Epidermal melanocyte (primary cell): ENCODE data around the gene ZCCHC12.
"Not testable (repeated sequence)": the region's sequence is repeated elsewhere in the genome, so short reads cannot be mapped to it uniquely, and the experiment has no call there.

Source experiments
- DNase-seq: peaks from one replicate; pipeline ENCODE4 v3.0.0; 2011; ENCODE audit warnings: low spot score; ENCODE audit not compliant: insufficient read length

The ZCCHC12 gene

DNA sequence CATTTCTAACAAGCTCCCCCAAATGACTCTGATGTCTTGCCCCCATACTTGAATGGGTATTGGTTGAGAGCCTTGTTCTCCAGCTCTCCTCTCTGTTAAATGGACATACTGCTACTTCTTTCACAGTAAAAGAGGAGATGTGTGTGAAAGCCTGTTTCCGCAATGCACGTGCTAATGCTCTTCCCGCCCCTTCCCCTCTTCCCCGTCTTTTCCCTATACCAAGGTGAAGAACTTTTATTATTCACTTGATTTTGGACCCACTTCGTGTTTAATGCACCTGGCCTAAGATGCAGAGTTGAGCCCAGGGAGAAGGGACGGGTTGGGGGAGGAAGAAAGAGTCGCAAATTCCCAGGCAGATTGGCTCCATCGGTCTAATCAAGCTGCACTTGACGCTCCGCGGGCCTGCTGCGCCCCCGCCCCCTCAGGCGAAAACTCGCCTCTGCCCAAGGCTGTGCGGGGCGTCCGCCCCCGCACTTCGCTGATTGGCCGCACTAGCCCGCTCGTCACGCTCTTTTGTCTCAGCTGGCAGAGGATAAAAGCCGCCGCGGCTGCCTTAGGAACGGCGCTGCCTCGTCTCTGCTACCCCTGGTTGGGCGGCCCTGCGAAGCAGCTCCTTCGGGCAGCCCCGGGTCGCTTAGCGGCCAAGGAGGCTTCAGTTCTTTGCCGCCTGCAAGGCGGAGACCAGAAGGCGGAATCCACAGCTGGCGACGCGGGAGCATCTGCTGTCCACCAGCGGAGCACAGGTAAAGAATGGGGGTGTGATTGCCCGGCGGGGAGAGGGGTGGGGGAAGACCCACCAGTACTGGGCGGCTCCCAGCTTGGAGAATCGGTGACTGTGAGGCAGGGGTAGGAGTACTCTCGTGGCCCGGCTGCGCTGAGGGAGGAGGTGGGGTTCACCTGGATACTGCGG is at the start of gene ZCCHC12:
Gene ZCCHC12 (plus strand): TSS at position 562 of the 910 bp plus-strand sequence. CDS start 1,421 bp downstream, outside the sequence.
- DNase-seq, result no peak

DNA sequence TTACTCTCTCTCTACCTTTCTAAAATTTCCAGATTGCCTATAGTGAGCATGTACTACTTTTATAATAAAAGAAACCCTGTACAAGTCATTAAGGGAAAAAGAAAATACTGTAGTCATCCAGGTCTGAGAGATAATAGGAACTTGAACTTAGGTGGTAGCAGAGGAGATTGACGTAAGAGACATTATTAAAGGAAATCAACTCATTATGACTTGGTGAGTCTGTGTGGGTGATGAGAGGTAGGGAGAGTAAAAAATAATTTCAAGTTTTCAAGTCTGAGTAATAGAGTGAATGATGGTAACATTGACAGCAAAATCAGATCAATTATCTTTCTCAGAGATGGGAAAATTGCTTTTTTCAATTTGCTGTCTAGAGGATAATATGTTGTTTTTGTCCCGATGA is 44.0 kb upstream of the ZCCHC12 start:
- DNase-seq, result no peak

DNA sequence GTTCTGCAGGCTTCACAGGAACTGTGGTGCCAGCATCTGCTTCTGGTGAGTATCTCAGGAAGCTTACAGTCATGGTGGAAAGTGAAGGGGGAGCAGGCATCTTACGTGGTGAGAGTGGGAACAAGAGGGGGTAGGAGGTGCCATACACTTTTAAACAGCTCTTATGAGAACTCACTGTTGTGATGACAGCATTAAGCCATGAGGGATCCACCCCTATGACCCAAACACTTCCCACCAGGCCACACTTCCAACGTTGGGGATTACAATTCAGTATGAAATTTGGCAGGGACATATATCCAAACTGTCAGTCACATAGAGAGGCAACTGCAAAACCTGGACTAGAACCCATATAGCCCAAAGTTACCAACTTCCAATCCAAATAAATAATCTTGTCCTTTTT is 43.1 kb upstream of the ZCCHC12 start:
- no peak for DNase-seq

DNA sequence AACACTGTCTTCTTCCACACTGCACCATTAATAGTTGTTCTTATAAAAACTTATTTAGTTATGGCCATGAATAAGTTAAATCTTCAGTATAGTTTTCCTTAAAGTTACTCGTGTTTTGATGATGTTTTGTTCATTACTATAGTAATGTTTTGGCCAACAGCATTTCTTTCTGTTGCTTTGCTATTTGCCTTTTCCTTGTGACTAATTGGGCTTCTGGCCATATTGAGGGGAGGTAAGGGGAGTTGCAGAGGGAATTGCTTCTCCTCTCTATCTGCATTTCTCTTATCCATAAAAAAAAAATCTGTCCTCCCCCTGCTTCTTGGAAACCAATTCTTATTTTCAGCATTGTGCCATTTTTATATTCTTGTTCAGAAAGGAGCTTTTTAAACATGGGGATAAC is 42.7 kb upstream of the ZCCHC12 start:
- DNase-seq, result no peak

DNA sequence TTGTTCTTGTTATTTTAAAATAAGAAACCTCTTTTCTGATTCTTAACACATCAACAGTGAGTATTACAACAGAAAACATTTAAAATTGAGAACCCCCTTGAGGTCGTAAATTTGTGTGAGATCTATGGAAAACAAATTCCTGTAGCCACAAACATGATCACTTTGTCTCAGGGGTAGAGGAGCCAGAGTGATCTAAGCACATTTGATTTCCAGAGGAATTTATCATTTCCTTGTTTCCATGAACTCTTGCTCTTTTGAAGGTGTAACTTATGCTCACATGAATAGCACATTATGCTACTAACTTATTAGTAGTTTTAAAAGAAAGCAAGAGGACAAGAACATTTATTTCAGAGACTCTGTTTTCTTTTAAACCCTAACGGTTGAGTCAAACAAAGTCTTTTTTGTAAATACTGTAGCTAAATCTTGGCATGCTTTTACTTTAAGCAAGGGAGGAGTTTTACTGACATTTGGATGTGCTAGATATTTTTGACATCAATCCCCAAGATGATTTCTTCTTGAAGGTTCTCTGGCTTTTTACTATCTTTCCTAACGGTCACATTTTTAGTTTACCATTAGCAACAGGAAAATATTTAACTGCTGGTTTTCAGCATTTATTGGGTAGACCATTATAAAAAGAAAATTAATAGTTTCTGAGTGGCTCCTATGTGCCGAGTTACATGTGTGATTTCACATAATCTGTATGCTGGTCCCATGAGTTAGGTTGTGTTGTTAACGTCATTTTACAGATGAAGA is 27.9 kb upstream of the ZCCHC12 start:
- no peak for DNase-seq

DNA sequence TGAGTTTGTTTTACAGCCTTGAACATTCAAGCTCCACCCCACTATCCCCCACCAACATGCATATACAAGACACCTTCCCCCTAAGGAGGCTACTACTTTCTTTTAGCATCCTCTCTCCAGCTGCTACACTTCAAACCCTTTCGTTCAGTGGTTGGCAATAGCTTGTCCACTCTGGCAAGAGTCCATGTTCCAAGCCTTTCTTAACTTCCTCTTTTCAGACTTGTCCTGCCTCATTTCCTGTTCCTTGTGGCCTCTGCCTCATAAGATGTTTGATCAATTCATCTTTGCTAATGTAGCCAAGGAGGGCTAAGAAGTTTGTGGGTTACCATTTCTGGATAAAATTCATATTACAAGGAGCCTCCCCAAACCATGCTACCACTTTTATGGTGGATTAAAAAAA is 20.8 kb upstream of the ZCCHC12 start:
- no peak for DNase-seq

DNA sequence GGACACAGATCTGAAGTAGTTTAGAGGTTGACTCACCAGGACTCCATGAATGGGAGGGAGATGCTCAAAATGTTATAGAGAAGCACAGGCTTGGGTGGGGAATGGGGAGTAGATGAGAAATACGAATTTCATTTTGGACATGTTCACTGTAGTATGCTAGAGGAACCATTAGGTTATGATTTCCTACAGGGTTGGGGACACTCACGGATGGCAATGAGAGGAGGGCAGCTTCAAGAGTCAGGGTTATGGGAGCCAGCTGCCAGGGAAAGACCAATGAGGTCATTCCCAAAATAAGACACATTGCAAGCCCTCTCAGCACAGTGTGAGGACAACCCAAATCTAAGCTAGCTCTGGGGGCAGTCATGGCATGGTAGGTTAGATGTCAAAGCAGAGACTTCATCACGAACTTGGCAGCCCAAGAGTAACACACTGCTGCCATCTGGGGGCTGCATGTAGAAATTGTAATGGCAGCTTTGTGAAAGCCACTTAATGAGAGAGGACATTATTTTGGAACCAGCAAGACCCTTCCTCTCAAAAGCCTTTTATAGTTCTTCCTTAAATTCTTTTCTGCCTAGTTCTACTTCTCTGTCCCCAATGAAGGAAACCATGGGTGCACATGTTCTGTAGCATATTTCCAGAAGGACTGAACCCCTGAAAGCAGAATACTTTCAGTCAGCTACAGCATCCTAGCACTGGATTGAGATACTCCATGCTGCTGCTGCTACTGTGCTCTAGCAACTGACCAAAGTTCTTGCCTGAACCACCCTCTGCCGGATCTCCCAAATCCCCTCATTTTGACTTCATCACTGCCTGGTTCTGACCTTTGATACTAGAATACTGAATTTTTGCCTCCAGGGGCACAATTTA is 16.2 kb upstream of the ZCCHC12 start:
- no peak for DNase-seq

DNA sequence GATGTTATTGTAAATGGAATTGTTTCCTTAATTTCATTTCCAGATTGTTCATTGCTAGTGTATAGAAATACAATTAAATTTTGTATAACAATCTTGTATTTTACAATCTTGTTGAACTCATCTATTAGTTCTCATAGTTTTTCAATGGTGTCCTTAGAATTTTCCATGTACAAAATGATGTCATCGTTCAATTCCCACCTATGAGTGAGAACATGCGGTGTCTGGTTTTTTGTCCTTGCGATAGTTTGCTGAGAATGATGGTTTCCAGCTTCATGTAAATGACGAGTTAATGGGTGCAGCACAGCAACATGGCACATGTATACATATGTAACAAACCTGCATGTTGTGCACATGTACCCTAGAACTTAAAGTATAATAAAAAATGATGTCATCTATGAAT is 6.4 kb upstream of the ZCCHC12 start:
- not testable (repeated sequence) for DNase-seq

DNA sequence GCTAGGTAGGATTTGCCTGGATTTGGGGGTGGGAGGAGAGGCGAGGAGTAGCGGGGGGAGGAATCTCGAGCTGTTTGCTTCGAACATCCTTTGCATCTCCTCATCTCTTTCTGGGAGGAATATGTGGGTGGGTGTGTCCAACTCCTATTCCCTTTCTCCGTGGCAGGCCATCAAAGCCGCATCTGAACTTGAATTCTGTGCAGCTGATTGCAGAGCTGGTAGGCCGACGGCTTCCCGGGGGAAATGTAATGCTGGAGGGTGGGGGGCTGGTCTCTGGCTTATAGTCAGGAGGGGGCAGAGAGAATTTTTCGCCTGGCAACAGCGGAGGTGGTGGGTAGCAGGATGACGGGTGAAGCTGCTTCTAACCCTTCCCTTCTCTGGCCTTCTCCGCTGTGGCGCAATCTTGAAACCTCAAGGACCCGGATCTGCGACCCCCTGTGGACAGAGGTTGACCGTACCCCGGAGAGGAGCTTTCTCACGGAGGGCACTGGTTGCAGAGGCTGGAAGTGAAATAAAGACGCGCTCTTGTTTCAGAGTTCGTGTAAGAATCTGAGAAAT is 628 bp downstream of the ZCCHC12 start:
- no peak for DNase-seq

DNA sequence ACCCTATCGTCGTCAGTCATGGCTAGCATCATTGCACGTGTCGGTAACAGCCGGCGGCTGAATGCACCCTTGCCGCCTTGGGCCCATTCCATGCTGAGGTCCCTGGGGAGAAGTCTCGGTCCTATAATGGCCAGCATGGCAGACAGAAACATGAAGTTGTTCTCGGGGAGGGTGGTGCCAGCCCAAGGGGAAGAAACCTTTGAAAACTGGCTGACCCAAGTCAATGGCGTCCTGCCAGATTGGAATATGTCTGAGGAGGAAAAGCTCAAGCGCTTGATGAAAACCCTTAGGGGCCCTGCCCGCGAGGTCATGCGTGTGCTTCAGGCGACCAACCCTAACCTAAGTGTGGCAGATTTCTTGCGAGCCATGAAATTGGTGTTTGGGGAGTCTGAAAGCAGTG is 1.6 kb downstream of the ZCCHC12 start:
- no peak for DNase-seq

DNA sequence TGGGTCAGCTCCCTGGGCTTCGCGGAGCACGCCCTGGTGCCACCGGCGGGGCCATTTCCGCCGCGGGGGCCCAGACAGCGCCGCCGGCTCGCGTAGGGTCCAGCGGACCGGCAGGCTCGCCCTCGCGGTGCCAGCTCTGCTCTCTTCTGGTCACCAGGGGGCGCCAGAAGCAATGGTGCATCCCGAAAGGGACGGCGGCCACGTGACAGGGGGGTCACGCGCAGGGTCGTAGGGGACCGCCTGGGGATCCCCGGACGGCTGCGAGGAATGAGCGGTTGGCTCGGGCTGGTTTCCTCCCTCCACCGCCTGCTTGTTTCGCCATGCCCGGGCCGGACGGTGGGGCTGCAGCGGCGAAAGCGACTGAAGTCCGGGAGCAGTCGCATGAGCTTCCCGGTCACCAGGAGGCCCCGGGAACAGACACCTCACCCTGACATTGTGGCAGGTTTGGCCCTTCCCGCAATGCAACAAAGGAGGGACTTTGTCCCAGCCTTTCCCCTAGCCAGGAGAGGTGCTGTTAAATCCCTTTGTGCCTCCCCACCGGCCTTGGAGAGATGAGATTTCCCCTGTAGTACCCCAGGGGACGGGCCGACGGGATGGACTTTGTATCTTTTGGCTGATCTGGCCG is 15.8 kb downstream of the ZCCHC12 start:
- DNase-seq, result peak; percentile 25

DNA sequence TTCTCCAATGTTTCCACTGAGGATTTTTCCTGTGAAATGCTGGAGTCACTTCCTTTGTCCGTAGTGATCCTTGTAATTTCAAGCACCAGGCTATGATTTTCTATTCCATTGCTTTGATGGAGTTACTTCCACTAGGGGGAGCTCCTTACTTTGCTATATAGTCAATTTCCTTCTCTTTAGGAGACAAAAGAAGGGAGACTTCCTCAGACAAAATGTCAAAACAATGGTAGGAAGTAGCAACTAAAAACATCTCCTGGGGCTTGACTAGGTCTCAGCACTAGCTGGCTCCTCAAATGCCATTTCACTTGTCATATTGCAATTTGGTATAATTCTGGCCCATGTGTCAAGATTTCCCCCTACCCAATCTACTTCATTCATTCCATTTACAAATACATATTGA is 24.1 kb downstream of the ZCCHC12 start:
- peak; percentile 22 for DNase-seq

DNA sequence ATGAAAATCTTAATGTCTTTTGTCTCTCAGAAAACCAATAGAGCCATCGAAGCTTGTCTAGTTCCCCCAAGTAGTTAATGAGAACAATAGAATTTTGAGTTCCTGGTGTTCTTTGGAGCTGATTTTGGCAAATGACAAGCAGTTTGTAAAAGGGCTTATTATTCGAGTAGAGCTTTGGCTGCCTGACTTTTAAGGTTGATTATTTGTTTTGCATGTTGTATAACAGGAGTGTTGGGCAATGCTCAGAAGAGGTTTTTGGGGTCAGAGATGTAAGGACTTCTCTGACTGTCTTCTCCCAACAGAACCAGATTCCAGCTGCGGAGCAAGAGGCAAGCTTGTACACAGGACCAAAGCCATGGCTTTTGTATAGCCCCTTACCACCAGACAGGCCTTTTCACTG is 30.0 kb downstream of the ZCCHC12 start:
- no peak for DNase-seq

DNA sequence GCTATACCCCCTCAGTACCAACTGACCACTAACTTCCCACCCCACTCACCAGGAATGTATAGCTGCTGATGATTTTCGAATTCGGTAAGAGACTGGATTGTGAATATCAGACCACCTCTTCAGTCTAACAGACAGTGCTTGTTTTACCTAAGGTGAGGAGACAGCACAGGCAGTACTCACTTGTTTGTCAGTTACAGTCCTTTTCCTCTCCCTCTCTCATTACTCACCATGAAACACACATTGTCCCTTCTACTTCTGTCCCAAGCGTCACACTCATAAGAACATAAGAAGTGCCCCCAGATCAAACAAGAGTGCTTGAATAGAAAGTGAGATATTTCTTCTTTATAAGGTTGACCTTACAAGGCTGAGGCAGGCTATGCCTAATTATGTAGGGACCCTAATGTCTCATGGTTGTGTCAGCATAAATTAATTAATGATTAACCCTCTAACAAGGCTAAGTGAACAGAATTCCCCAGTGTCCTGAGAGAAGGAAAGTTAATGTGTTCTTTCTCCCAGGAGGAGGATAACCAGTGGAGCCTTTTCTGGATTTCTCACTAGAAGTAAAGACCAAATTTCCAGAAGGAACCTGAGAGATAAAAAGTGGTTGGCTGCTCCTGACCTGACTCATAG is 32.2 kb downstream of the ZCCHC12 start:
- DNase-seq, result no peak

DNA sequence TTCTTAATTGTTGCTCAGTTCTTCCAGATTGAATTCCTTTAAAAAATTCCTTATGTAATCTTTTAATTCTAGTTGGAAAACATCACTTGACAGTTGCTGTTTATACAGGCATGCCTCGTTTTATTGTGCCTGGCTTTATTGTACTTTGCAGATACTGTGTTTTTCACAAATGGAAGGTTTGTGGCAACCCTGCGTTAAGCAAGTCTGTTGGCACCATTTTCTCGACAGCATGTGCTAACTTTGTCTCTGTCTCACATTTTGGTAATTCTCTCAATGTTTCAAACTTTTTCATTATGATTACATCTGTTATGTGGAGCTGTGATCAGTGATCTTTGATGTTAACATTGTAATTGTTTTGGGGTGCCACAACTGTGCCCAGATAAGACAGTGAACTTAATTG is 33.4 kb downstream of the ZCCHC12 start:
- DNase-seq, result no peak

DNA sequence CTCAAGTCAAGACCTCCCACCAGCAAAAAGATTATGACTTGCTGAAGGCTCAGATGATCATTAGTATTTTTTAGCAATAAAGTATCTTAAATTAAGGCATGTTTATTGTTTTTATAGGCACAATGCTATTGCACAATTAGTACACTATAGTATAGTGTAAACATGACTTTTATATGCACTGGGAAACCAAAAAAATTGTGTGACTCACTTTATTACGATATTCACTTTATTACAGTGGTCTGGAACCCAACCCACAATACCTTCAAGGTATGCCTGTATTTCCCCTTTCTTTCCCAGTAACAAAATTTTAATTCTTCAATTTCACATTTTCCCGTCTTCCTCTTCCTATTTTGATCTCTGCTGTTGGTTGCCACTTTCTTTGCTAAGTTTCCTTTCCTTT is 37.7 kb downstream of the ZCCHC12 start:
- DNase-seq, result no peak

DNA sequence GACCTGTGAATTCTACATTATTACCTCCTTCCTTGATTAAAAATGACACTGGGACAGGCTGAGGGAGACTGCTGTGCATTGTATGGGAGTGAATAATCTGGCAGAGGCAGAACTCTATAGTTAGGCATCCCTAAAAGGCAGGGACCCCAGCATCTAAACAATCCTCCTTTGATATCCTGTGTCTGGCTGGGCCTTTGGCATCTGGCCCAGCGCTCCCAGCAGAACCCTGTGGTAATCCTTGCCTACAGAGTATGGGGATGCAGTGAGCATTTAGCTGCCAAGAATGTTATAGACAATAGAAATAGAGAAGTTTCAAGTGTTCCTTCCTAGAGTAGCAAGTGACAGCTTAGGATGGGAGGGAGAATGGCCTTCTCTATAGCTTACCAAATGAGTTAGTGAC is 38.5 kb downstream of the ZCCHC12 start:
- DNase-seq, result no peak

DNA sequence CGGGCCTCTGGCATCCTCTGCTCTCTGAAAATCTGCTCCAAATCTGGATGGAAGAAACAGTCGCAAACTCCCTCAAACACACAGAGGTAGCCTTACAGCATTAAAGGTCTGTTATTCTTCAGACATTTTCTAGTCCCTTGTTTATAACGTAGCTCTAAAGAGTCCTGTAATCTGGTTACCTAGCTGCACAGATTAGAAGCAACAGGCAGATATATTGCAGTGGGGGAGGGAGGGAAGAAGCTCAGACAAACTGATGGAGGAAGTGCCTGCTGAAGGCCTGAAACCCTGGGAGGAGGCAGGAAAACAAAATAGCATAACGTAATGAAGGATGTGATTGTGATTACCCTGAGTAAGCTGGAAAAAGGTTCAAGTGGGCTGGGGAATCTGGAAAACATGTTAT is 39.4 kb downstream of the ZCCHC12 start:
- no peak for DNase-seq

DNA sequence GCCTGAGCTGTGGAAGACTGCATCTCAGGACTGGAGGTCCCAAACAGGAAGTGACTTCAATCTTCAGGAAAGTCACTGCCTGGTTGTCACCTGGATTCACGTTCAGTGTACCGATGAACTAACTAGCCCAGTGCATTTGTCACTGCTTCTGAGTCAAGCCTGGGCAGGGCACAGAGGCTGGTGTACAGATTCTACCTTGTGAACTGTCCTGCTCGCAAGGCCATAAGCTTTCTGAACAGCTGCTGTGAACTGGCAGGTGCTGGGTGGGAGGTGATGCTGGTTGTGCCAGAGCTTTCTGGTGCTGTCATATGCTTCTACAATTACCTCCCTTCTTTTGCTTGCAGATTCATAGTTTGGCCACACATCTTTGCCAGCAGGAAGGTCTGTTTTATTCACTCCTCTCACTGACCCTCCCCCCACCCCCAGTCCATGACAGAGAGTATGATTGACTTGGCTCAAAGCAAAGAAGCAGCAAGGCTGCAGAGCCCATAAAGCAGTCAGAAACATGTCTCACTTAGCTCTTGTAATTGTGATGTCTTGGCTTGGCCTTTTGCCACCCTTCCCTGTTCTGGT is 40.5 kb downstream of the ZCCHC12 start:
- no peak for DNase-seq

DNA sequence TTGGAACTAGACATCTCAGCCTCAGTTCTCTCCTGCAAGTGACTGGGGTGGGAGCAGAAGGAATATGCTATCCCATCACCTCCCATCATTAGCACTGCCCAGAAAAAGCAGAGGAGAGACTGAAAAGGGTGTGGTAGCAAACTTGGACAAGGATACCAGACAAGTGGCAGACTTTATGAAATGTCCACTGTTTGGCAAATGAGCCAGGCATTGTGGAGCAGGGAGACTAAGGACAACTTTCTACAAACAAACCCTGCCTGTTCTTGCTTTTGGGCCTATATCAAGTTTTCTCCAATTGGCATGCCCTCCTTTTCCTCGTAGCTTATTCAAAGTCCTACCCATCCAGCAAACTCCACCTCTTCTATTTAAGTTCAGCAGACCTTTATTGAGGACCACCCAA is 41.6 kb downstream of the ZCCHC12 start:
- DNase-seq, result no peak
